Measurements from ENCODE around the gene ECEL1.

ECEL1 gene

GRCh38 chr2:232528746-232529460 is 41.3 kb upstream of the ECEL1 start:
- H3K27me3 ChIP-seq (ENCODE audit: insufficient read depth, low read length): peaks cover 18% of the 10 kb centered on the region
- H3K27ac ChIP-seq (ENCODE audit: low read depth, low read length): no peak overlapping the region
- 91% methylated on average over 11 of the region's 11 CpGs for WGBS
- H3K9me3 ChIP-seq (ENCODE audit: insufficient read depth, low read depth, low read length): no peaks in the 10 kb centered on the region
- peaks cover 3% of the 10 kb centered on the region for H3K4me1 ChIP-seq (ENCODE audit: insufficient read depth, low read length)
- H3K9ac ChIP-seq (ENCODE audit: low read depth, low read length): no peak overlapping the region
- no peaks in the 10 kb centered on the region for H3K36me3 ChIP-seq (ENCODE audit: insufficient read depth, low read length)
- H3K4me3 ChIP-seq (ENCODE audit: low read length): no peak overlapping the region

- H3K4me3 ChIP-seq (ENCODE audit: low read length): no peak overlapping the region
- H3K9me3 ChIP-seq (ENCODE audit: insufficient read depth, low read depth, low read length): no peaks in the 10 kb centered on the region
- H3K27me3 ChIP-seq (ENCODE audit: insufficient read depth, low read length): peaks cover 27% of the 10 kb centered on the region
- no peak overlapping the region for H3K9ac ChIP-seq (ENCODE audit: low read depth, low read length)
- no peak overlapping the region for H3K27ac ChIP-seq (ENCODE audit: low read depth, low read length)
- H3K36me3 ChIP-seq (ENCODE audit: insufficient read depth, low read length): no peaks in the 10 kb centered on the region
- 84% methylated on average over 6 of the region's 6 CpGs for WGBS
- peaks cover 3% of the 10 kb centered on the region for H3K4me1 ChIP-seq (ENCODE audit: insufficient read depth, low read length)
These were observed 40.4 kb upstream of the ECEL1 start for GRCh38 chr2:232527905-232528470.

- no peaks in the 10 kb centered on the region for H3K36me3 ChIP-seq (ENCODE audit: insufficient read depth, low read length)
- H3K9me3 ChIP-seq (ENCODE audit: insufficient read depth, low read depth, low read length): no peaks in the 10 kb centered on the region
- peaks cover 3% of the 10 kb centered on the region for H3K4me1 ChIP-seq (ENCODE audit: insufficient read depth, low read length)
- H3K27me3 ChIP-seq (ENCODE audit: insufficient read depth, low read length): peaks cover 42% of the 10 kb centered on the region
- no peak overlapping the region for H3K9ac ChIP-seq (ENCODE audit: low read depth, low read length)
- H3K27ac ChIP-seq (ENCODE audit: low read depth, low read length): no peak overlapping the region
- H3K4me3 ChIP-seq (ENCODE audit: low read length): no peak overlapping the region
- WGBS: 66% methylated on average over 11 of the region's 13 CpGs
These were observed 38.8 kb upstream of the ECEL1 start for GRCh38 chr2:232526372-232526941.

- Histone ChIP-seq H3K4me1 (ENCODE audit: insufficient read depth, low read length) (peaks cover 3% of the 10 kb centered on the region), H3K4me3 (ENCODE audit: low read length) (no peak within 1 kb of the TSS), H3K9ac (ENCODE audit: low read depth, low read length) (no peak within 1 kb of the TSS), H3K9me3 (ENCODE audit: insufficient read depth, low read depth, low read length) (no peaks in the 10 kb centered on the region), H3K27ac (ENCODE audit: low read depth, low read length) (no peak within 1 kb of the TSS), H3K27me3 (ENCODE audit: insufficient read depth, low read length) (peaks cover 48% of the 10 kb centered on the region), H3K36me3 (ENCODE audit: insufficient read depth, low read length) (no peaks in the 10 kb centered on the region)
- WGBS: 32% methylated on average over 10 of the region's 18 CpGs
These were observed 38.2 kb upstream of the ECEL1 start, which contains the start of gene CHRND for GRCh38 chr2:232525791-232526371. CHRND (plus strand) TSS chr2:232526160; CDS start chr2:232526216, 56 bp downstream.

GRCh38 chr2:232525199-232525598 is 37.6 kb upstream of the ECEL1 start:
- Histone ChIP-seq H3K4me3 (ENCODE audit: low read length) (no peak overlapping the region), H3K27ac (ENCODE audit: low read depth, low read length) (no peak overlapping the region), H3K9ac (ENCODE audit: low read depth, low read length) (no peak overlapping the region), H3K4me1 (ENCODE audit: insufficient read depth, low read length) (peaks cover 3% of the 10 kb centered on the region), H3K36me3 (ENCODE audit: insufficient read depth, low read length) (no peaks in the 10 kb centered on the region), H3K9me3 (ENCODE audit: insufficient read depth, low read depth, low read length) (no peaks in the 10 kb centered on the region), H3K27me3 (ENCODE audit: insufficient read depth, low read length) (peaks cover 55% of the 10 kb centered on the region)
- 80% methylated on average over 14 of the region's 14 CpGs for WGBS

- Histone ChIP-seq H3K9ac (ENCODE audit: low read depth, low read length) (no peak overlapping the region), H3K27me3 (ENCODE audit: insufficient read depth, low read length) (peaks cover 57% of the 10 kb centered on the region), H3K27ac (ENCODE audit: low read depth, low read length) (no peak overlapping the region), H3K9me3 (ENCODE audit: insufficient read depth, low read depth, low read length) (no peaks in the 10 kb centered on the region), H3K4me1 (ENCODE audit: insufficient read depth, low read length) (peaks cover 3% of the 10 kb centered on the region), H3K4me3 (ENCODE audit: low read length) (no peak overlapping the region; the same call in 1 of the 2 replicates), H3K36me3 (ENCODE audit: insufficient read depth, low read length) (no peaks in the 10 kb centered on the region)
- 68% methylated on average over 6 of the region's 6 CpGs for WGBS
These were observed 37.1 kb upstream of the ECEL1 start for GRCh38 chr2:232524771-232525170.

GRCh38 chr2:232523682-232524597 is 36.3 kb upstream of the ECEL1 start:
- H3K27me3 ChIP-seq (ENCODE audit: insufficient read depth, low read length): peaks cover 64% of the 10 kb centered on the region
- 2% methylated on average over 75 of the region's 75 CpGs for WGBS
- peak overlapping the region; percentile 49 for H3K4me3 ChIP-seq (ENCODE audit: low read length)

GRCh38 chr2:232523402-232523681 is 35.7 kb upstream of the ECEL1 start:
- Histone ChIP-seq H3K4me1 (ENCODE audit: insufficient read depth, low read length) (peaks cover 3% of the 10 kb centered on the region), H3K27ac (ENCODE audit: low read depth, low read length) (no peak overlapping the region), H3K9ac (ENCODE audit: low read depth, low read length) (no peak overlapping the region), H3K36me3 (ENCODE audit: insufficient read depth, low read length) (no peaks in the 10 kb centered on the region), H3K9me3 (ENCODE audit: insufficient read depth, low read depth, low read length) (no peaks in the 10 kb centered on the region), H3K27me3 (ENCODE audit: insufficient read depth, low read length) (peaks cover 69% of the 10 kb centered on the region), H3K4me3 (ENCODE audit: low read length) (peak overlapping the region; percentile 49)
- WGBS: 15% methylated on average over 16 of the region's 16 CpGs

More at GRCh38 chr2:232523682-232524597, 36.3 kb upstream of the ECEL1 start:
- Histone ChIP-seq H3K9me3 (ENCODE audit: insufficient read depth, low read depth, low read length) (no peaks in the 10 kb centered on the region), H3K27ac (ENCODE audit: low read depth, low read length) (no peak overlapping the region), H3K36me3 (ENCODE audit: insufficient read depth, low read length) (no peaks in the 10 kb centered on the region), H3K9ac (ENCODE audit: low read depth, low read length) (no peak overlapping the region), H3K4me1 (ENCODE audit: insufficient read depth, low read length) (peaks cover 3% of the 10 kb centered on the region)

- no peak overlapping the region for H3K9ac ChIP-seq (ENCODE audit: low read depth, low read length)
- H3K27me3 ChIP-seq (ENCODE audit: insufficient read depth, low read length): peaks cover 68% of the 10 kb centered on the region
- peak overlapping the region; percentile 49 for H3K4me3 ChIP-seq (ENCODE audit: low read length)
- no peak overlapping the region for H3K27ac ChIP-seq (ENCODE audit: low read depth, low read length)
- no peaks in the 10 kb centered on the region for H3K9me3 ChIP-seq (ENCODE audit: insufficient read depth, low read depth, low read length)
- peaks cover 3% of the 10 kb centered on the region for H3K4me1 ChIP-seq (ENCODE audit: insufficient read depth, low read length)
- whole genome bisulfite sequencing: 35% methylated on average over 46 of the region's 46 CpGs
- no peaks in the 10 kb centered on the region for H3K36me3 ChIP-seq (ENCODE audit: insufficient read depth, low read length)
These were observed 35.2 kb upstream of the ECEL1 start for GRCh38 chr2:232522623-232523401.

GRCh38 chr2:232521959-232522622 is 34.5 kb upstream of the ECEL1 start:
- Histone ChIP-seq H3K9me3 (ENCODE audit: insufficient read depth, low read depth, low read length) (no peaks in the 10 kb centered on the region), H3K4me1 (ENCODE audit: insufficient read depth, low read length) (peaks cover 3% of the 10 kb centered on the region), H3K27ac (ENCODE audit: low read depth, low read length) (no peak overlapping the region), H3K27me3 (ENCODE audit: insufficient read depth, low read length) (peaks cover 70% of the 10 kb centered on the region), H3K36me3 (ENCODE audit: insufficient read depth, low read length) (no peaks in the 10 kb centered on the region), H3K9ac (ENCODE audit: low read depth, low read length) (no peak overlapping the region), H3K4me3 (ENCODE audit: low read length) (peak overlapping the region; percentile 37)
- WGBS: 10% methylated on average over 66 of the region's 66 CpGs

All from HUES64 (cell line).